AG09309 (cell line): ENCODE data around the gene FANCB.

Source experiments
- DNase-seq: peaks from one replicate; pipeline ENCODE4 v3.0.0-alpha.2; 2010; ENCODE audit warnings: low read depth
- H3K4me3 ChIP-seq: 2 replicates; pipeline ENCODE4 v1.5.1; 2011; ENCODE audit warnings: mild to moderate bottlenecking, low read depth, low read length, moderate library complexity; ENCODE audit not compliant: control insufficient read depth
- TF ChIP-seq, protein P1 (sequence below): IDR thresholded peaks from 2 replicates; pipeline ENCODE4 v1.5.1; 2011; ENCODE audit warnings: mild to moderate bottlenecking, low read depth, low read length, inconsistent platforms; ENCODE audit not compliant: insufficient read depth, control insufficient read depth; ENCODE audit errors: missing control alignments

FANCB gene

DNA sequence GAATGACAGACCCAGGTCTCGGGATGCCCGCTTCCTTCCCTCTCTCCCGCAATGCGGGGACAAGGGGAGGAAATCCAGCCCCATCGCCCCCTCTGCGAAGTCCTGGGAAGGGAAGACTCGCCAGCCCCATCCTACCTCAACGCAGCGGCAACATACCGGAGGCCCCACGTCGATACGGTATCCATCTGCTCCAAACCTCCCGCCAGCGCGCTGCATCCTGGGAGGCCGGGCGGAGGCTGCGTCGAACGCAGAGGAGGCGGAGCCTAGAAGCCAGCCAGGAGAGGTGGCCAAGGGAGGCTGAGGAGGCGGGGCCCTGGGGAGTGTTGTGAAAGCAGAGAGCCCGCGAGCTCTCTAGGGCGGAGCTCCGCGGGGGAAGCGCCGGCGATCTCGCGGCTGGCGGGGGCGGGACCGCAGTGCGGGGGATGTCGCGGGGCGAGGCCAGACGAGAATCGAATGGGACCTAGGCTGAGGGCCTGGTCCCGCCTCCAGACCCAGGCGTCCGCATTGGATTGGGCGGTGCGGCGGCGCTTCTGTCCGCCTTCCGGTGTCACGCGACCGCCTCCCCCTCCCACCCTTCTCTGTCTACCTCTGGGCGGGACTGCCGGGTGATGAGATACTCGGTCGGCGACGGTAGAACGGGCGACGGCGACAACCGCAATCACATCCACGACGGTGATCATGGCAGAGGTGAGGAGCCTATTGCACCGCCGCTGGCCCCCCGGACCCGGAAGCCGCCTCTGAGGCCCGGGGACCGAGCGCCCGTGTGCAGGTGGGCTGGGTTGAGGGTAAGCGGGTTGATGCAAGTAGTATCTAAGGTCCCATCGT is at the start of gene FANCB, which contains the start of gene MOSPD2:
FANCB (minus strand) TSS at position 219 of the 825 bp plus-strand sequence. CDS start 7,559 bp downstream, outside the sequence.
MOSPD2 (plus strand) TSS at position 571 of the 825 bp plus-strand sequence; CDS start at position 679, 108 bp downstream.
- TF ChIP-seq, protein P1, sequence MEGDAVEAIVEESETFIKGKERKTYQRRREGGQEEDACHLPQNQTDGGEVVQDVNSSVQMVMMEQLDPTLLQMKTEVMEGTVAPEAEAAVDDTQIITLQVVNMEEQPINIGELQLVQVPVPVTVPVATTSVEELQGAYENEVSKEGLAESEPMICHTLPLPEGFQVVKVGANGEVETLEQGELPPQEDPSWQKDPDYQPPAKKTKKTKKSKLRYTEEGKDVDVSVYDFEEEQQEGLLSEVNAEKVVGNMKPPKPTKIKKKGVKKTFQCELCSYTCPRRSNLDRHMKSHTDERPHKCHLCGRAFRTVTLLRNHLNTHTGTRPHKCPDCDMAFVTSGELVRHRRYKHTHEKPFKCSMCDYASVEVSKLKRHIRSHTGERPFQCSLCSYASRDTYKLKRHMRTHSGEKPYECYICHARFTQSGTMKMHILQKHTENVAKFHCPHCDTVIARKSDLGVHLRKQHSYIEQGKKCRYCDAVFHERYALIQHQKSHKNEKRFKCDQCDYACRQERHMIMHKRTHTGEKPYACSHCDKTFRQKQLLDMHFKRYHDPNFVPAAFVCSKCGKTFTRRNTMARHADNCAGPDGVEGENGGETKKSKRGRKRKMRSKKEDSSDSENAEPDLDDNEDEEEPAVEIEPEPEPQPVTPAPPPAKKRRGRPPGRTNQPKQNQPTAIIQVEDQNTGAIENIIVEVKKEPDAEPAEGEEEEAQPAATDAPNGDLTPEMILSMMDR: no peak
- peak within 1 kb of the TSS; percentile 86 for H3K4me3 ChIP-seq
- DNase-seq: peak; percentile 73

DNA sequence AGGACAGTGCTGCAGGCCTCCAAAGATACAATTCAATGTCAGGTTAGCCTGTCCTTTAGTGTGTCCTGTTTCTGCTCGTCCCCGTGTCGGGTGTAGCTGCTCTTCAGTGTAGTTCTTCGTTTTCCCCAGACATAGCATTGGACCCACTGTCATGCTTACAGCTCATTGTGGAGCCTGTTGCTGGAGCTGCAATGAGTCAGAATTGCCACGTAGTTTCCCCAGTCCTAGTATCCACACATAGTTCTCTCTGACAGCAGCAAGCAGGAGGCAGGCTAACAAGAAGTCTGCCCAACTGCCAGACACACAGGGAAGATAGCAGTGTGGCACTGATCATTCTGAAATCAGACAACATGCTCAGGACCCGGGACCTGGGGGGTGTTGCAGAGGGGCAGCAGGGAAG is 49.6 kb upstream of the FANCB start:
- TF ChIP-seq, protein P1: peak; percentile 6
- H3K4me3 ChIP-seq: no peak overlapping the region
- peak; percentile 85 for DNase-seq

DNA sequence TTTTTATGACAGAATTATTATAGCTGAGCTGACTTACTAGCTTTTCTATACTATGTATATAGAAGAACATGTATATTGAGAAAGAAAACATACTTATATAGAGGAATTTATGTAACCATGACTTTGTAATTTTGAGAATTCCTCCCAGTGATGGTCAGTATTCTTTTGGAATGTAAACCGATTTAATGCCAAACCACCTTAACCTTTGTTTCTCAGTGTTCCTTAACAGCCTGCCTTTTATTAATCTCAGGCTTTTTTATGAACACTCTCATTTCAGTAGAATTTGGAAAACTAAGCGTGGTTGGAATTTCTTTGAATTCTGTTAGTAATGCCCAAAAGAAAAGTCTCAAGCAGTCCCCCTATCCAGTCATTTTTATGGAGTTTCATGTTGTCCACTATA is 47.3 kb upstream of the FANCB start:
- peak; percentile 44 for DNase-seq
- H3K4me3 ChIP-seq: no peak overlapping the region
- TF ChIP-seq, protein P1: no peak

DNA sequence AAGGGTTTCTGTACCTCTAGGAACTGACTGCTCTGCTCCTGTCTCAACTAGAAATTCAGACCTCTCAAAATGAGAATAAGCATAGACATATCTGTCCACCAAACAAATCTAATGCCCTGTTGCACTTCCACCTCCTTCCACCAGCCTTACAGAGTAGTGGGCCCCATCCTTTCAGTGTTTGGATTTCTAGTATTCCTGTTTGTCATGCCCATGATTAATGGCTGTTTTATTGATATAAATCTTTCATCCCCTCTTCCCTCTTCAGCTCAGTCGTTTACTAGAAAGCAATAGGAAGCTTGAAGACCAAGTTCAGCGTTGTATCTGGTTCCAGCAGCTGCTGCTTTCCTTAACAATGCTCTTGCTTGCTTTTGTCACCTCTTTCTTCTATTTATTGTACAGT is 46.5 kb upstream of the FANCB start:
- no peak overlapping the region for H3K4me3 ChIP-seq
- TF ChIP-seq, protein P1: no peak
- DNase-seq: no peak

DNA sequence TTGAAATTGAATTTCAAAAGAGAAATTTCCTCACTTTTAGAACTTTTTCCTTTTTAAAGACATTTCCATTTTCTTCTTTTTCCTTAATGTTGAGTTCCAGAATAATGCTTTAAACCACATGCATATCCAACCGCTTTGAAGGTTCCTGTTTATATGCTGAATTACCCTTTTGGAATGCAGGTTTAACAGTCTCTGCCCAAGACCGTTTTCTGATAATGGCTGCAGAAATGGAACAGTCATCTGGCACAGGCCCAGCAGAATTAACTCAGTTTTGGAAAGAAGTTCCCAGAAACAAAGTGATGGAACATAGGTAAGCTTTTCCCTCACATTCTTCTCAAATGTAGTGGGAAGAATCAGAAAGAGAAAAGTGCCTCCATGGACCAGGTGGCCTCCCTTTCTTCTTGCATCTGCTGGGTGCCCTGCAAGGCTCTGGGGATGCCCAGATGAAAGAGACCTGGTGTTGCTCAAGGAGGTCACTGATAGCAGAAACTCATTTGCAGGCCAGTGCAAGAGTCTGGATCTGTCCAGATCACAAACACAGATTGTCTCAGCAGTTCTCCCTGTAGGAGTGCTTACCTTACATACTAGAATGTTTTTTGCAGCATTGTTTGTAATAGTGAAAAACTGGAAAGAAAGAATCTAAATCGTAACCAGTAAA is 43.3 kb upstream of the FANCB start:
- TF ChIP-seq, protein P1: no peak
- peak; percentile 55 for DNase-seq
- H3K4me3 ChIP-seq: no peak overlapping the region

DNA sequence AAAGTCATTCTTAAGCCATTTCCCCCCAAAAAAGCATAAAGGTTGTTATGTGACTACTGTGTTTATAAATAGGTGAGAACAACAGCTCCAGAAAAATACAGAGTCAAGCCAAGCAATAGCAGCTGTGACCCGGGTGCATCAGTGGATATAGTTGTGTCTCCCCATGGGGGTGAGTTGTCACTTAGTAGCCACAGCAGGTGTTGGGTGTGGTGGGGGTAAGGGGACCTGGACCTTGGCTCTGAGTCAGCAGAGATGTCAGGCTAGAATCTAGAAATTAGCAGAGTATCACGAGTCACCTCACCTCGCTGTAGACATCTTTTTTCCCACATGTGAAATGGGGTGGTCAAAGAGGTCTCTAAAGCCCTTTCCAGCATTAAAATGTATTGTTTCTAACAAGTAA is 42.7 kb upstream of the FANCB start:
- H3K4me3 ChIP-seq: no peak overlapping the region
- TF ChIP-seq, protein P1: no peak
- DNase-seq: no peak
